HepG2 (cell line): ENCODE data around the gene SP4. TPM values are rescaled to one million over a fixed set of nuclear protein-coding genes. Genes with fewer than 3 reads are reported as not detected.

Experiments
- ATAC-seq: fragments of 200-7000 bp; cut with Tn5 transposase; 3 replicates; pipeline ENCODE4 v1.9.1; 2020; ENCODE audit warnings: mild to moderate bottlenecking, moderate library complexity
- BruUV-seq: library from RNA; stranded (reverse); fragments of 400-500 nt; replicated peaks from 2 replicates; lab custom pipeline; 2021; lab: Mats Ljungman, UMichigan
- CTCF ChIA-PET: fragments of 300-600 bp; formaldehyde crosslinking; extraction: SDS; loops from one replicate; lab custom pipeline; 2021; ENCODE audit warnings: low total read pairs, inconsistent platforms, low intra/inter-chr PET ratio; lab: Yijun Ruan, JAX
- POLR2A ChIA-PET: fragments of 350-600 bp; sonication (Branson Sonifier 250); formaldehyde crosslinking; loops from one replicate; lab custom pipeline; 2020; ENCODE audit warnings: antibody characterized with exemption, inconsistent platforms; lab: Yijun Ruan, JAX
- DNase-seq: peaks from one replicate; pipeline ENCODE4 v3.0.0-alpha.2; 2015; ENCODE audit warnings: low spot score
- FAIRE-seq: peaks from 3 replicates; lab custom pipeline; 2011; peaks lifted over from hg19 to GRCh38; lab: Jason Lieb, UNC
- H2AFZ ChIP-seq: one replicate; pipeline ENCODE4 v1.6.1; 2011; ENCODE audit warnings: low read length, inconsistent platforms
- H3K27ac ChIP-seq: fragments of 300-600 bp; 3 replicates; pipeline ENCODE4 v1.8.0; 2011; ENCODE audit warnings: mixed run types, mild to moderate bottlenecking, mixed read lengths, low read length, inconsistent platforms; ENCODE audit not compliant: insufficient read depth; ENCODE audit errors: extremely low read length
- H3K27me3 ChIP-seq, 2 experiments: fragments of 200-600 bp in 1 of 2; 2 replicates in 1 of 2; 3 replicates in 1 of 2; pipeline versions ENCODE4 v1.6.0 to v1.8.0; 2011; ENCODE audit warnings: low read length in 2 of 2, mild to moderate bottlenecking in 2 of 2, moderate library complexity in 2 of 2, inconsistent platforms in 1 of 2; ENCODE audit not compliant: insufficient read depth in 2 of 2, control insufficient read depth in 1 of 2
- H3K36me3 ChIP-seq, 2 experiments: fragments of 200-600 bp in 1 of 2; replicated peaks in 1 of 2; 2 replicates in 1 of 2; 3 replicates in 1 of 2; pipeline versions ENCODE4 v1.5.1 to v1.8.0; 2011; ENCODE audit warnings: low read length in 2 of 2, inconsistent platforms in 1 of 2; ENCODE audit not compliant: insufficient read depth in 2 of 2, control insufficient read depth in 1 of 2
- H3K4me1 ChIP-seq: 2 replicates; pipeline ENCODE4 v1.5.1; 2012; ENCODE audit warnings: low read length, inconsistent platforms; ENCODE audit not compliant: insufficient read depth
- H3K4me2 ChIP-seq: 2 replicates; pipeline ENCODE4 v1.6.0; 2011; ENCODE audit warnings: low read depth, low read length, inconsistent platforms
- H3K4me3 ChIP-seq, 3 experiments: fragments of 200-600 bp in 1 of 3; sonication (generic), shearing (Covaris generic) in 1 of 3; replicated peaks in 1 of 3; 2 replicates each; pipeline ENCODE4 v1.5.1; 2011 to 2016; ENCODE audit warnings: low read length in 3 of 3, inconsistent platforms in 2 of 3, low read depth in 2 of 3, mild to moderate bottlenecking in 2 of 3, control low read depth in 1 of 3, mixed read lengths in 1 of 3; ENCODE audit not compliant: insufficient read depth in 1 of 3
- H3K79me2 ChIP-seq: one replicate; pipeline ENCODE4 v1.6.1; 2011; ENCODE audit warnings: low read length, inconsistent platforms; ENCODE audit not compliant: insufficient read depth
- H3K9ac ChIP-seq: 2 replicates; pipeline ENCODE4 v1.6.0; 2011; ENCODE audit warnings: mild to moderate bottlenecking, low read depth, low read length, inconsistent platforms; ENCODE audit not compliant: insufficient read depth
- H3K9me3 ChIP-seq: 2 replicates; pipeline ENCODE4 v1.5.1; 2012; ENCODE audit warnings: mild to moderate bottlenecking, low read length
- H4K20me1 ChIP-seq: 2 replicates; pipeline ENCODE4 v1.6.0; 2011; ENCODE audit warnings: inconsistent platforms, mild to moderate bottlenecking, low read length, moderate library complexity; ENCODE audit not compliant: insufficient read depth
- ARID3A ChIP-seq: IDR thresholded peaks from 2 replicates; pipeline ENCODE4 v1.6.1; 2012; ENCODE audit warnings: low read depth, low read length, improper control_type of control experiment
- IRF2 ChIP-seq: IDR thresholded peaks from 2 replicates; pipeline ENCODE4 v1.6.1; 2018; ENCODE audit warnings: missing genetic modification reagents, missing compliant biosample characterization
- LBX2 ChIP-seq: sonication (generic); formaldehyde crosslinking; IDR thresholded peaks from 2 replicates; pipeline ENCODE4 v1.5.0; 2020; ENCODE audit warnings: missing genetic modification reagents, mild to moderate bottlenecking, borderline replicate concordance
- MAFF ChIP-seq: IDR thresholded peaks from 2 replicates; pipeline ENCODE4 v1.6.1; 2011; ENCODE audit warnings: low read depth, low read length, improper control_type of control experiment
- MAFK ChIP-seq, 2 experiments: IDR thresholded peaks in 1 of 2; conservative IDR thresholded peaks in 1 of 2; 2 replicates each; pipeline ENCODE4 v1.6.1; 2011; ENCODE audit warnings: improper control_type of control experiment in 2 of 2, low read length in 2 of 2
- MXD4 ChIP-seq: IDR thresholded peaks from 2 replicates; pipeline ENCODE4 v1.6.1; 2016; ENCODE audit warnings: mild to moderate bottlenecking, missing biosample characterization, missing genetic modification reagents
- POLR2AphosphoS2 ChIP-seq: IDR thresholded peaks from 2 replicates; pipeline ENCODE4 v1.6.1; 2011; ENCODE audit warnings: low read depth, low read length, improper control_type of control experiment
- SMAD3 ChIP-seq: sonication (generic); formaldehyde crosslinking; IDR thresholded peaks from 2 replicates; pipeline ENCODE4 v1.4.0; 2020; ENCODE audit warnings: missing genetic modification reagents
- TOE1 ChIP-seq: sonication (generic); formaldehyde crosslinking; IDR thresholded peaks from 2 replicates; pipeline ENCODE4 v1.4.0; 2020; ENCODE audit warnings: mild to moderate bottlenecking, missing genetic modification reagents
- ZNF574 ChIP-seq: sonication (generic); formaldehyde crosslinking; IDR thresholded peaks from 2 replicates; pipeline ENCODE4 v1.4.0; 2020; ENCODE audit warnings: missing genetic modification reagents
- in situ Hi-C: cut with HindIII; loops from 2 replicates; pipeline ENCODE4 v1.10.0; 2017; ENCODE audit warnings: low pct_unique_long_range_greater_than_20kb; ENCODE audit not compliant: extremely low pct_ligation_motif_present
- intact Hi-C: fragments of 100-400 bp; cut with micrococcal nuclease; formaldehyde crosslinking; loops from one replicate; pipeline ENCODE4 v1.10.0; 2022; ENCODE audit not compliant: unreplicated experiment
- polyA plus RNA-seq, 8 experiments: library from polyadenylated mRNA; depleted of rRNA in 3 of 8; stranded (reverse) in 7 of 8; unstranded in 1 of 8; fragments of >200 nt; fragmentation: Illumina TruSeq in 4 of 8; extraction: Trizol in 4 of 8; gene quantifications; 2 replicates each; pipeline versions ENCODE4 v1.2.1 to v1.2.3, GENCODE V29; 2011 to 2016; ENCODE audit warnings: low read depth in 4 of 8, missing spikeins in 1 of 8, mixed read lengths in 1 of 8; ENCODE audit not compliant: insufficient read depth in 1 of 8
- total RNA-seq, 5 experiments: library from RNA; depleted of rRNA; stranded (reverse); fragments of >200 nt; fragmentation: Illumina TruSeq; extraction: Trizol; gene quantifications; 2 replicates each; pipeline ENCODE4 v1.2.3, GENCODE V29; 2016; ENCODE audit warnings: low read depth in 1 of 5

Gene SP4
- total and polyA plus RNA-seq, 2 of the 13 experiments (the other 11 are each of a cell fraction or from before 2014, with no cell fraction given) = 2.7 to 4.8 TPM

DNA sequence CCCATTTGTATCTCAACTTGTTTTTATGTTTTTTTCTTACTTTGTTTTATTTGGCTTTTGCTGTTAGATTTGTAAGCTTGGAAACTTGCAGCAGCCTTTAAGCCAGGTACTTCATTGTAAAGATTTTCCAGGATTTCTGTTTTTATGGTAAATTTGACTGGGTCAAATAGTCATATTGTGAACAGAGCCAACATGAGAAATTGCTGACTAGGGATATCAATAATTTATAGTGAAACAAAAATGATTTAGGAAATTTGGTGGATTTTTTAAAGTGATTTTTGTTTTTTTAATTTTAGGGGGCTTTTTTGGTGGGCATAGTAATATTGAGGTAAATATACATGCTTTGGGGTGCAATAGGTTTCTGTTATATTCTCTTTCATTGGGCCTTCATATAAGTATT, 22.2 kb downstream of the SP4 start:
- FAIRE-seq (no peak), DNase-seq (no peak), ATAC-seq (no peak)
- Histone ChIP-seq H3K79me2 (no peaks in the 10 kb centered on the region), H3K36me3 (no peaks in the 10 kb centered on the region), H3K4me1 (no peaks in the 10 kb centered on the region), H4K20me1 (no peaks in the 10 kb centered on the region), H3K4me2 (no peak overlapping the region), H3K27me3 (no peaks in the 10 kb centered on the region), H3K27ac (no peak overlapping the region), H3K9me3 (peaks cover 38% of the 10 kb centered on the region), H3K4me3 (no peak overlapping the region), H3K9ac (no peak overlapping the region), H2AFZ (no peak overlapping the region)
- ChIA-PET CTCF (no interaction called here), POLR2A (no interaction called here)
- BruUV-seq = no TSS peak
- TF ChIP-seq ZNF574 (CRISPR knock-in tag) (no peak), MAFF (peak; percentile 63), IRF2 (CRISPR knock-in tag) (no peak), ARID3A (no peak), LBX2 (CRISPR knock-in tag) (no peak), POLR2AphosphoS2 (no peak), TOE1 (CRISPR knock-in tag) (no peak), MAFK (conservative IDR thresholded peaks at IDR 0.05 in 1 of 2, IDR thresholded peaks at IDR 0.05 in 1 of 2; ENCODE audit: low read length in 2 of 2) (peak; percentile 62 to 81), SMAD3 (CRISPR knock-in tag) (no peak), MXD4 (CRISPR knock-in tag) (no peak)
- intact Hi-C loops = no loop called here
- in situ Hi-C loops = no loop called here
